ENCODE data around the gene WNT5B. TPM values are rescaled to one million over a fixed set of nuclear protein-coding genes. Genes with fewer than 3 reads are reported as not detected.
A peak's percentile ranks its signal among the peaks of the same experiment; 100 is the strongest.

WNT5B gene
- total RNA-seq, 3 donors from 2014 or later = 2.7 to 10.8 (median 4.7) TPM

DNA sequence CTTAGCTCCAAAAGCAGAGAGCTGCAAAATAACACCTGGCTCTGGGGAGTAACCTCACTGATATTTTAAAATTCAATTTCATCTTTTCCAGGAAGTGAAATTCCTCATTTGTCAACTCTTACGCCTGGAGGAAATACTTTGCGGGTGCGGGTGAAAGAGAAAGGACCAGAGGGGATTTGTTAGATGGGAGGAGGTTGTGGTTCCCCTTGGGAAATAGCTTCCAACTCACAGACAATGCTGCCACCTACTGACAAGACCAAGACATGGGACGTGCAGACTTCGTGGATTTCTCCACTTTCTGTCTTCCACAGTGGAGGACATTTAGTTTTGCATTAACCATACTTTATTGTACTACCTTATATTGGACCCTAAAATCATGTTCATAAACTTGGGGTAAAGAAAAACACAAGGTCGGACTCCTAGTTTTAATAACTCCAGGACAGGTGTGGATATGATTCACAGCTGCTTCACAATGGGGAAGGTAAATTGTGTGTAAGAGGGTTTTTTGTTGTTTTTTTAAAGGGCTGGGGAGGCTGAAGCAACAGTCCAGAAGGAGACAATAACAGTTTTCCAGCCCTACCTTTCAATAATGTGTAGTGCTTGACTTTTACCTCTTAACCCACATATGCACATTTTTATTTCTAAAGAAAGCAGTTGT, 45.5 kb upstream of the WNT5B start:
- ATAC-seq (peak; percentile 91), DNase-seq (peak in 1 of 3 donors; percentile 89)
- Histone ChIP-seq H3K36me3 (ENCODE audit: low read depth) (no peaks in the 10 kb centered on the region), H3K4me1 (ENCODE audit: low read depth) (peaks cover 45% of the 10 kb centered on the region), H3K4me3 (no peak overlapping the region), H3K9me3 (no peaks in the 10 kb centered on the region)
- TF ChIP-seq, protein P1, sequence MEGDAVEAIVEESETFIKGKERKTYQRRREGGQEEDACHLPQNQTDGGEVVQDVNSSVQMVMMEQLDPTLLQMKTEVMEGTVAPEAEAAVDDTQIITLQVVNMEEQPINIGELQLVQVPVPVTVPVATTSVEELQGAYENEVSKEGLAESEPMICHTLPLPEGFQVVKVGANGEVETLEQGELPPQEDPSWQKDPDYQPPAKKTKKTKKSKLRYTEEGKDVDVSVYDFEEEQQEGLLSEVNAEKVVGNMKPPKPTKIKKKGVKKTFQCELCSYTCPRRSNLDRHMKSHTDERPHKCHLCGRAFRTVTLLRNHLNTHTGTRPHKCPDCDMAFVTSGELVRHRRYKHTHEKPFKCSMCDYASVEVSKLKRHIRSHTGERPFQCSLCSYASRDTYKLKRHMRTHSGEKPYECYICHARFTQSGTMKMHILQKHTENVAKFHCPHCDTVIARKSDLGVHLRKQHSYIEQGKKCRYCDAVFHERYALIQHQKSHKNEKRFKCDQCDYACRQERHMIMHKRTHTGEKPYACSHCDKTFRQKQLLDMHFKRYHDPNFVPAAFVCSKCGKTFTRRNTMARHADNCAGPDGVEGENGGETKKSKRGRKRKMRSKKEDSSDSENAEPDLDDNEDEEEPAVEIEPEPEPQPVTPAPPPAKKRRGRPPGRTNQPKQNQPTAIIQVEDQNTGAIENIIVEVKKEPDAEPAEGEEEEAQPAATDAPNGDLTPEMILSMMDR (IDR thresholded peaks at IDR 0.05) = peak; percentile 59
- intact Hi-C loops (cut with DNase I, micrococcal nuclease) = loop anchor here in 1 of 2 donors (10.0 kb wide), 1 partner anchor 469 kb away; no protein-coding TSS in a partner anchor

DNA sequence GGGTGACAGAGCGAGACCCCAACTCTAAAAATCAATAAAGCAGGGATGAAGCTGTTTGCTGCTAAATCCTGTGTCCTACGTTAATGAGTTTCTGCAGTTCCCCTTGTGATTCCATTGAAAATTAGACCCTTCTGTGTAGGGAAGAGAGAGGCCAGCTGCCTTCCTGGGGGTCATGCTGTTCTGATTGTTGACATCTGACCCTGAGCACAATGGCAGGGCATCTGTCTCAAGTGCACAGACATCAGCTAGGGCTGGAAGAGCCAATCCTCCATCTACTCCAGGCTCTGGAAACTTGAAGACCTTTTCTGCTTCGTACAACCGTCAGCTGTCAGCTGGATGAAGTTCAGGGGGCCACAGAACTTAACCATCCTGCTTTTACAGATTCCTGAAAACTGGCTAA, 44.7 kb upstream of the WNT5B start:
- no peaks in the 10 kb centered on the region for H3K9me3 ChIP-seq
- peaks cover 50% of the 10 kb centered on the region for H3K4me1 ChIP-seq (ENCODE audit: low read depth)
- H3K4me3 ChIP-seq = no peak overlapping the region
- TF ChIP-seq, protein P1 (IDR thresholded peaks at IDR 0.05) = no peak
- DNase-seq (no peak), ATAC-seq (no peak)
- H3K36me3 ChIP-seq (ENCODE audit: low read depth) = no peaks in the 10 kb centered on the region
- intact Hi-C loops (cut with DNase I, micrococcal nuclease) = loop anchor here in 1 of 2 donors (10.0 kb wide), 1 partner anchor 470 kb away; no protein-coding TSS in a partner anchor

DNA sequence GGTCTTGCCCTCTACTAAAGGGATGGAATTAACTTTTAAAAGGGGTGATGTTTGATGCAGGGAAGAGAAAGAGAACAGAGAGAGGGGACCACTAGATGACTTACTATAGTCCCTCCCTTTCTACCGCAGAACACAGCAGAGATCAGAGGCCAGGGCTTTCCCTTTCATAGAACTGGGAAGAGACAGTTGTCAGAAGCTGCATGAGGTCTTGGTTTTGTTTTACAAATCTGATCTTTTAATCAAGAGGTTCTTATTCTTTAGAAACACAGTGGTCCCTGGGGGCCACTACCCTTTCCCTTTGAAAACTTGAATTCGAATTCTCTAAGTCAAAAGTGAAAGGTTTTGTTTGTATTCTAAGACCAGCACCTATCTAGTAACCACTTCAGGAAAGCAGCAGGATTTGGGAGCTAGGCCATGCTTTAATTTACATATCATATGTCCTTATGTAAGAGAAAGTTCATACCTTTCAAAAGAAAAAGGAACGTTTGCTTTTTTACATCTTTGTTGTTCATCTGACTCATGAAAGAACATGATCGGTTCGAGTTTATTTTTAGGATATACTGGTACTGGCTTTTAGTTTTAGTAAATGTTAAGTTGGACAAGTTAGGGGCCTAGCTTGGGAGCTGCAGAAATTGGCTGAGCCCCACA, 41.0 kb upstream of the WNT5B start:
- no peak overlapping the region for H3K4me3 ChIP-seq
- intact Hi-C loops (cut with DNase I, micrococcal nuclease) = loop anchor here (5.0 to 10.0 kb wide), 2 partner anchors 471 to 473 kb away; no protein-coding TSS in a partner anchor
- ATAC-seq (no peak), DNase-seq (no peak)
- peaks cover 67% of the 10 kb centered on the region for H3K4me1 ChIP-seq (ENCODE audit: low read depth)
- H3K9me3 ChIP-seq = no peaks in the 10 kb centered on the region
- TF ChIP-seq, protein P1 (IDR thresholded peaks at IDR 0.05) = no peak
- H3K36me3 ChIP-seq (ENCODE audit: low read depth) = no peaks in the 10 kb centered on the region

DNA sequence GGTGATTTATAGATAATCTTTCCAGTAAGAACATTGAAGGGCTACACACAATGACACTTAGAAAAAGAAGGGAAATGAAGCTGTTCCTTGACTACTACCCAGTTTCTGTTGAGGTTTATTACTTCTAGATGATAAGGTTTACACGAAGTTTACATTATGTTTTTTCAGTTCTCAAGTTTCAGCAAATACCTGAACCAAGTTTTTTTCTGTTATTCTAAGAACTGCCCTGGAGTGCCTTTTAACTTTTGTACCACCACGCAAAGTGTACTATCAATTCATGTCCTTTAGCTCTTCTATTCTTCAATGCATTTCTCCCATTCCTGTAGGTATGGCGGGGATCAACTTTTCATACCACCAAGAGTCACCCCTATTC, 40.5 kb upstream of the WNT5B start:
- Histone ChIP-seq H3K4me3 (no peak overlapping the region), H3K4me1 (ENCODE audit: low read depth) (peaks cover 65% of the 10 kb centered on the region), H3K9me3 (no peaks in the 10 kb centered on the region), H3K36me3 (ENCODE audit: low read depth) (no peaks in the 10 kb centered on the region)
- ATAC-seq = no peak
- TF ChIP-seq, protein P1 (IDR thresholded peaks at IDR 0.05) = no peak
- DNase-seq = no peak
- intact Hi-C loops (cut with DNase I, micrococcal nuclease) = loop anchor here (5.0 to 10.0 kb wide), 2 partner anchors 471 to 474 kb away; no protein-coding TSS in a partner anchor

DNA sequence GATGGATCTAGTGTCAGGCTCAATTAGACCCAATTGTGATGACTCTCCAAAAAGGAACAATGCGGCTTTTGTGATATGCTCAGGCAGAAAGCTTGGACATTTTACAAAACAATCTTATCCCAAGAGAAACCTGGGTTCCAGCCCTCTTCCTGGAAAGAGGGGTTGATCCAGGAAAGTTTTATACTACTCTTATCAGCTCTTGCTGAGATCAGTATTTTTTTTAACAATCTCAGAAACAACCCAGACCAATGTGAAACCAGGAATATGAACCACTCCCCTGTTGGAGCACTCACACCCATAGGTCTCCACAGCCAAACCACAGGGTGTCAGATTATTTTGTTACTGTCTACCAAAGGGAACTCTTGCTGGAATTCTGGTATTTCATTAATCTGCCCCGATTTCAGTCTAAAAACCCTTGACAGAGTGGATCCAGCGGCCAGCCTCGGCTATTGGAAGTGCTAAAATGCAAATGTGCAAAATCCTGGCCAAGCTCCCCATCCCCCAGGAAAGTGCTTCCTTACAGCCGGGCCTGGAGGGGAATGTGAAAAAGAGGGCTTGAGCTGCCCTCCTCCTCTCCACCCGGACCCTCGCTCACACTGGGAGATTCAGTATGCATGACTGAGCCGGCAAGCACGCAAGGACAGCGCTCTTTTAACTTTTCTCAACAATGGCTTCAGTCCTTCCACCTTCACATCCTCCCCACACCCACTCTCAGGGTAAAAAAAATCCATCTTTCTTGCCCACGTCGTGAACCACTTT, 38.6 kb upstream of the WNT5B start:
- Histone ChIP-seq H3K36me3 (ENCODE audit: low read depth) (no peaks in the 10 kb centered on the region), H3K4me1 (ENCODE audit: low read depth) (peaks cover 49% of the 10 kb centered on the region), H3K9me3 (no peaks in the 10 kb centered on the region), H3K4me3 (no peak overlapping the region)
- TF ChIP-seq, protein P1 (IDR thresholded peaks at IDR 0.05) = no peak
- intact Hi-C loops (cut with DNase I, micrococcal nuclease) = no loop called here
- DNase-seq (peak in 2 of 3 donors; percentile 57 to 61), ATAC-seq (peak; percentile 48)
